DND-41 (cell line): Measurements from ENCODE around the gene E2F4.

Experiments used
- ATAC-seq: fragments of 200-7000 bp; cut with Tn5 transposase; 3 replicates; pipeline ENCODE4 v1.9.1; 2021; ENCODE audit warnings: low read depth; ENCODE audit not compliant: insufficient read depth
- DNase-seq: peaks from one replicate; pipeline ENCODE4 v3.0.0-alpha.2; 2020
- H2AFZ ChIP-seq: 2 replicates; pipeline ENCODE4 v1.6.0; 2012; ENCODE audit warnings: low read depth, low read length
- H3K27ac ChIP-seq: 2 replicates; pipeline ENCODE4 v1.5.1; 2012; ENCODE audit warnings: low read length, inconsistent platforms
- H3K27me3 ChIP-seq: fragments of 200-600 bp; sonication (generic); 2 replicates; pipeline ENCODE4 v1.6.0; 2012; ENCODE audit warnings: low read length, mild to moderate bottlenecking, inconsistent platforms; ENCODE audit not compliant: insufficient read depth, poor library complexity
- H3K36me3 ChIP-seq: 2 replicates; pipeline ENCODE4 v1.5.1; 2012; ENCODE audit warnings: low read length, inconsistent platforms; ENCODE audit not compliant: insufficient read depth
- H3K4me1 ChIP-seq: 2 replicates; pipeline ENCODE4 v1.5.1; 2012; ENCODE audit warnings: mild to moderate bottlenecking, low read length; ENCODE audit not compliant: insufficient read depth
- H3K4me2 ChIP-seq: 2 replicates; pipeline ENCODE4 v1.6.0; 2012; ENCODE audit warnings: mild to moderate bottlenecking, moderate library complexity, low read length, inconsistent platforms; ENCODE audit not compliant: insufficient read depth
- H3K4me3 ChIP-seq, 2 experiments: fragments of 200-600 bp in 1 of 2; shearing (Covaris generic) in 1 of 2; 2 replicates each; pipeline ENCODE4 v1.5.1; 2012 to 2016; ENCODE audit warnings: inconsistent platforms in 2 of 2, low read length in 2 of 2, mild to moderate bottlenecking in 2 of 2, low read depth in 1 of 2, moderate library complexity in 1 of 2
- H3K79me2 ChIP-seq: 2 replicates; pipeline ENCODE4 v1.6.0; 2012; ENCODE audit warnings: low read length, inconsistent platforms; ENCODE audit not compliant: insufficient read depth
- H3K9ac ChIP-seq: 2 replicates; pipeline ENCODE4 v1.6.0; 2012; ENCODE audit warnings: low read depth, mild to moderate bottlenecking, inconsistent platforms, low read length, moderate library complexity
- H3K9me3 ChIP-seq: 2 replicates; pipeline ENCODE4 v1.5.1; 2012; ENCODE audit warnings: low read length, moderate library complexity, mild to moderate bottlenecking, inconsistent platforms; ENCODE audit not compliant: insufficient read depth, severe bottlenecking
- H4K20me1 ChIP-seq: 2 replicates; pipeline ENCODE4 v1.6.0; 2012; ENCODE audit warnings: low read length; ENCODE audit not compliant: insufficient read depth
- CTCF ChIP-seq: IDR thresholded peaks from 2 replicates; pipeline ENCODE4 v1.5.1; 2012; ENCODE audit warnings: borderline replicate concordance, low read length, moderate library complexity, mild to moderate bottlenecking; ENCODE audit not compliant: poor library complexity, severe bottlenecking; ENCODE audit errors: extremely low read depth
- EZH2 ChIP-seq: IDR thresholded peaks from 3 replicates; pipeline ENCODE4 v1.6.1; 2012; ENCODE audit warnings: borderline replicate concordance, low read depth, mild to moderate bottlenecking, moderate library complexity, low read length, inconsistent platforms; ENCODE audit not compliant: severe bottlenecking

Gene E2F4

DNA sequence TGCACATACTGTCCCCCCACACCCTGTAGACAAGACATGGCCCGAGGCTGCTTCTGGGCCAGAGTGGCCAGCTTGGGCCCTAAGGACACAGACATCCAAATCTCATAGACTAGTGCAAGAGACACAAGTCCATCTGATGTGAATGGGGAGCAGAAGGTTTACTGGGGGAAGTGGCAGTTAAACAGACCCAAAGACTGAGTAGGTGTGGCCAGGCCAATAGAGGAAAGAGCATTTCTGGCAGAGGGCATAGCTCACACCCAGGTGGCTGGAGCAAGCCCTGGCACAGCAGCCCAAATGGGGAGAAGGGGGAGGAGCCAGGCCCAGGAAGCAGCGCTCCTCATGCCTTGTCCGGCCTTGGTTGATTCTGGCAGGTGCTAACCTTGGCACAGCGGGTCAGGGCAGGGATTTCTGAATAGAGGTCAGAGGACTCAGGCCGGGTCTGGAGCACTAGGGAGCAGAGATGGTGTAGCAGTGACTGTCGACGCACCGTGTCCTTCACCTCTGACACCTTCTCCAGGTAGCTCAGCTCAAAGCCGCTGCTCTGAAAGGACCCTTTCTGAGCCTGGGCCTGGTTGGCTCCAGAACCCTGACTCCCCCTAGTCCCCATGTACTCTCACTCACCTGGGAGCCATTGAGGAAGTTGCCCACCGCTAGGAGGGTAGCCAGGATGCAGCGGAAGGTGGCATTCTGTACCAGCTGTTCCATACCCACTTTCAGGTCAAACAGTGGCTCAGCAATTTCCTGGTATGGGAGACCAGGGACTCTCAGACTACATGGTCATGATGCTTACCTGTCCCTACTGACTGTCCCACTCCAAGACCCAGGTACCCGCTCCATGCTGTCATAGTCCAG lies 39.1 kb downstream of the E2F4 start:
- H3K36me3 ChIP-seq = peaks cover 65% of the 10 kb centered on the region
- ATAC-seq = no peak
- H3K27ac ChIP-seq = no peak overlapping the region
- TF ChIP-seq EZH2 = no peak
- no peak for TF ChIP-seq CTCF
- no peak overlapping the region for H3K4me2 ChIP-seq
- H3K4me1 ChIP-seq = peaks cover 35% of the 10 kb centered on the region
- peaks cover 40% of the 10 kb centered on the region for H3K79me2 ChIP-seq
- H3K9me3 ChIP-seq = no peaks in the 10 kb centered on the region
- H3K27me3 ChIP-seq = no peaks in the 10 kb centered on the region
- H2AFZ ChIP-seq = no peak overlapping the region
- H3K4me3 ChIP-seq = no peak overlapping the region
- no peak overlapping the region for H3K9ac ChIP-seq
- no peak for DNase-seq
- peaks cover 22% of the 10 kb centered on the region; the same call in 1 of the 2 replicates for H4K20me1 ChIP-seq

GRCh38 chr16:67233596-67233995 lies 41.6 kb downstream of the E2F4 start:
- Histone ChIP-seq H3K9me3 (no peaks in the 10 kb centered on the region), H3K27me3 (no peaks in the 10 kb centered on the region), H3K36me3 (peaks cover 64% of the 10 kb centered on the region), H3K79me2 (peaks cover 16% of the 10 kb centered on the region), H3K4me2 (no peak overlapping the region), H3K27ac (no peak overlapping the region), H3K4me1 (peaks cover 28% of the 10 kb centered on the region), H4K20me1 (peaks cover 13% of the 10 kb centered on the region; the same call in 1 of the 2 replicates), H3K4me3 (no peak overlapping the region), H2AFZ (no peak overlapping the region), H3K9ac (no peak overlapping the region)
- ATAC-seq = no peak
- TF ChIP-seq EZH2 = no peak
- TF ChIP-seq CTCF = no peak
- no peak for DNase-seq

DNA sequence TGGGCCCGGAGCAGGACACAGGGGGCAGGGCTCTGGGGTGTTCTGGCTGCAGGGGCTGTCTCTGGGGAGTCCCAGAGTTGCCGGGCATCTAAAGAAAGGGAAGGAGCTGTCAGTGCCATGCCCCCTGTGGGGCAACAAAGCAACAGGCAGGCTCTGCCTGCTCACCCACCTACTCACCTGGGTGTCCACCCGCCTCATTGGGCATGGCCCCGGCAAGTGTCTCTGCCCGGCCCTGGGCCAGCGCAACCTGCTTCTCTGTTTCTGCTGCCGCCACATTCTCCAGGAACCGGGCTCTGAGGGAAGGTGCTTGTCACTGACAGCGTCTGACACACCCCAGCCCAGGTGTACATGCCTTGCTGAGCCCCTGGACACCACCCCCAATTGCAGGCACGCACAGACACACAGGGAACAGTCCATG lies 42.2 kb downstream of the E2F4 start:
- Histone ChIP-seq H3K9ac (no peak overlapping the region), H3K36me3 (peaks cover 60% of the 10 kb centered on the region), H4K20me1 (peaks cover 15% of the 10 kb centered on the region; the same call in 1 of the 2 replicates), H3K79me2 (peaks cover 14% of the 10 kb centered on the region; the same call in 1 of the 2 replicates), H3K27ac (no peak overlapping the region), H3K4me2 (no peak overlapping the region), H3K9me3 (no peaks in the 10 kb centered on the region), H3K4me1 (peaks cover 25% of the 10 kb centered on the region), H2AFZ (no peak overlapping the region), H3K4me3 (no peak overlapping the region), H3K27me3 (no peaks in the 10 kb centered on the region)
- DNase-seq (no peak), ATAC-seq (no peak)
- TF ChIP-seq CTCF = no peak
